Hepatocyte (in vitro differentiated cells): ENCODE data around the gene OTUD5.

Experiments
- CTCF ChIP-seq: fragments of 200-600 bp; sonication (generic); IDR thresholded peaks from 2 replicates; pipeline ENCODE4 v1.5.1; 2016; ENCODE audit warnings: antibody characterized with exemption, mild to moderate bottlenecking; ENCODE audit not compliant: poor library complexity
- EZH2 ChIP-seq: fragments of 200-600 bp; sonication (generic); IDR thresholded peaks from 2 replicates; pipeline ENCODE4 v1.6.1; 2016; ENCODE audit warnings: antibody characterized with exemption, mild to moderate bottlenecking, borderline replicate concordance

- no peak for TF ChIP-seq CTCF
- no peak for TF ChIP-seq EZH2
These were observed 14.1 kb upstream of the OTUD5 start, which contains the start of gene KCND1 for GRCh38 chrX:48971249-48972219.
